SK-N-DZ (cell line): ENCODE measurements around the gene AIG1.
"Not testable (repeated sequence)": the region's sequence is repeated elsewhere in the genome, so short reads cannot be mapped to it uniquely, and the experiment has no call there.

Experiments used
- DNase-seq: peaks from one replicate; pipeline ENCODE4 v3.0.0-alpha.2; 2015; ENCODE audit warnings: low spot score

Gene AIG1

DNA sequence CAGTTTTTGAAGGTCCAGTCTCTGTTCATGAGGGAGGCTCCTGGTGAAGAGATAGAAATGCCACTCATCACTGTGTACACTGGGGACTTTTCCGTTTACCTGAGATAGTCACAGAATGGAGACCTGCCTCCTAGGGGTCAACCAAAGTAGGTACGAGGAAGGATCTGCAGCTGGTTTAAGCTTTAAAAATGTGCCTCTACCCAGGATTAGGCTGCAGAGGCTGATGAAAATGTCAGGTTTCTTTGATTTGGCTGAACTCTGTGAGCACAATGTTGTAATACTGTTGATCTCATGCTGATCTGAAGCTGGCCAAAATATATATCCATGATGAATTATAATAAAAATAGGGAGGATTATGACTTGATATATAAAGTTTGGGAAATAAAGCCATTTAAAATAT lies 207.1 kb downstream of the AIG1 start:
- DNase-seq = no peak

GRCh38 chr6:143268439-143268838 lies 207.8 kb downstream of the AIG1 start:
- DNase-seq = no peak

DNA sequence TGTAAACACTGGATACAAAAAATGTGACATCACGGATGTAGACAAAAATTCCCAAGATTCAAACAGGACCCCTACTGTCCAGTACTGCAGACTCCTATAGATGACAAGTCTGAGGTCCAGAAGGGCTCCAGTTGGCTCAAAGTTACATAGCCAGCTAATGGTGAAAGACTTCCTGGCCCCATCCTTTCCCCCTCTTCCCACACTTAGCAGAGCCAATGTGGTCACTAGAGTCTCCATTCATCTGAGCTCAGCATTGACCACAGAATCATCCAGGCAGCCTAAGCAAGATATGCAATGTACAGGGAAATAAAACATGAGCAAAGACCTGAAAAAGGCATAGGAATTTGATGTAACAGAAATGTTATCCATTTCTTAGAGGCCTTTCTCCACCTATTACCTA lies 209.3 kb downstream of the AIG1 start:
- DNase-seq = no peak

- DNase-seq = peak; percentile 87
Measured at GRCh38 chr6:143271024-143271423, 210.3 kb downstream of the AIG1 start.

DNA sequence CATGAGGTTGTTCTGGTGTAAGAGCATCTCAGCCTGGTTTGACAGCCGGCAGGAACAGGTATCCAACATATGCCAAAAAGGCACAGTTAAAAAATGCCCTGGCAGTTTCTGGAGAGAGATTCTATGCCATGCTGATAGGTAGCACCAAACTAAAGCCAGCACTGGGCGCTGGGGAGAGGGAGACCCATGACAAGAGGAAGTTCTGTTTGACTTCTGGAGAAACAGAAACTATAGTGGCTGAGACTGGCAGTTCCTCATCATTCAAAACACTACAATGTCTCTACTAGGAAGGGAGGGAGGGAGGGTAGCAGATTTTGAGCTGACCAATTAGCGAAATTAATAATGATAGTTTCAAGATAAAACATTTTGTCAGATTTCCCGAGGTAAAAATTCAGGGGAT lies 215.7 kb downstream of the AIG1 start:
- no peak for DNase-seq

DNA sequence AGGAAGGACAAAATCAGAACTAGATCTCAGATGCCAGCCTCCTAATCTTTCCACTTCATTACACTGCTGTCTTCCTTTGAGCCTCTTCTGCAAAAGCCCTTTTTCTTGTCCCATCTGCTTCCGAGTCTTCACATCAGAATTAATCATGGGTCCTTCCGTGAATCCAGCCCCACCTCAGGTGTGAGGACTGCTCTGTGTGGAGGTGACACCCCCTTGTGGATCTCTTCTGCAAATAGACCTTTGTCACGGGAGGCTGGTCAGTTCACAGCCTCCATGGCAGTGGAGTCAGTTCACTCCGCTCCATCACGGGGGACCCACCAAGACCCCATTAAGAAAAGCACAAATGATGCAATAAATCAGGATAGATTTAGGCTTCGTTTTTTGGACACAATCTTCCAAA lies 218.7 kb downstream of the AIG1 start:
- DNase-seq = peak; percentile 17

- no peak for DNase-seq
Measured at GRCh38 chr6:143283887-143284645, 223.4 kb downstream of the AIG1 start.

DNA sequence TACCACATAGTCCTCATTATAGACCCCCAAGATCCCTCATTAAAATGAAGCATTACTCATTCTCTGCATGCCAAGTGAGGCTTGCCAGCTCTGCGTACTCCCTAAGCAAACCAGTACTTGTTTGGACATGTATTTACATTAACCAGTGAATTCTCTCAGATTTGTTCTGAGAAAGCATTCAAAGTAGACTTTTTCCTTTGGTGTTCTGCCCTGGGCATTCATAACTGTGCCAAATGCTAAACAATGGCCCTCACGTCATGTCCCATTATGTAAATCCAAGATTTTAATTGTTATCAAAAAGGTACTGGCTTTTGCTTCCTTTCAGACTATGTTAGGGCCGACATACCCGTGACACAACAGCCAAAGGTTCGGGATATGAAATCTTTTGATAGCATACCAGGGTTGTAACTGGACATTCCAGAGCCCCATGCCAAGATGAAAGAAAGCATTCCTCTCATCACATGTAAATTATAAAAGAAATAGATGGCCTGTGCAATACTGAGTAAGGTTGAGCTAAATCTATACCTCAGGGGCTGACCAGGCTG lies 225.6 kb downstream of the AIG1 start:
- DNase-seq = no peak

GRCh38 chr6:143288923-143289322 lies 228.2 kb downstream of the AIG1 start:
- DNase-seq = no peak

DNA sequence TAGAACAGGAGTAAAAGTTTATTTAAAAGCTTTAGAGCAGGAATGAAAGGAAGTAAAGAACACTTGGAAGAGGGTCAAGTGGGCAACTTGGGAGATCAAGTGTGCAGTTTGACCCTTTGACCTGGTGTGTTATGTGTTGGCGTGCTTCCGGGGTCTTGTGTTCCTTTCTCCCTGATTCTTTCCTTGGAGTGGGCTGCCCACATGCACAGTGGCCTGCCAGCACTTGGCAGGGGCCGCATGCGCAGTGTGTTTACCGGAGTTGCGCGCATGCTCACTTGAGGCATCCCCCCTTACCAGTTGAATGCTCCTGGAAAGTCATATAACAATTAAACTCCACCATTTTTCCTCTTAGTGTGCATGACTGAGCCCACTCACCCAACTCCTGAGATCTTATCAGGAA lies 229.5 kb downstream of the AIG1 start:
- no peak for DNase-seq

DNA sequence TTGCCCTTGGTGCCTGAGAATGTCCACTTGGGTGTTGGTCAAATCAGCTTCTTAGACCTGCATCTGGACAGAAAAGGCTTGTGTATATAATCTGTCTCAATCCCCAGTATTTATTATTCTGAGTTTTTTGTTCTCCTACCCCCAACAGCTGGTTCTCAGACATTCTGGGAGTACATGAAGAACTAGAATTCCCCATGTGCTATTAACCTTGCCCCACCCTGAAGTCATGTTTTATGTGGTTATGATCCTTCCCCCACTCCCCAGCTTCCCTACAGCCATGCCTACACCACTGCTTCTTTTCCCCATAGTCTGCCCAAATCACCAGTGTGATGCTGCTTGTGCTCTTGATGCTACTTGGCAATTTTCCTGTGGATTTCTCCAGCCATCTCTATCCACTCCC lies 232.8 kb downstream of the AIG1 start:
- no peak for DNase-seq

GRCh38 chr6:143294265-143294860 lies 233.7 kb downstream of the AIG1 start:
- DNase-seq = no peak

DNA sequence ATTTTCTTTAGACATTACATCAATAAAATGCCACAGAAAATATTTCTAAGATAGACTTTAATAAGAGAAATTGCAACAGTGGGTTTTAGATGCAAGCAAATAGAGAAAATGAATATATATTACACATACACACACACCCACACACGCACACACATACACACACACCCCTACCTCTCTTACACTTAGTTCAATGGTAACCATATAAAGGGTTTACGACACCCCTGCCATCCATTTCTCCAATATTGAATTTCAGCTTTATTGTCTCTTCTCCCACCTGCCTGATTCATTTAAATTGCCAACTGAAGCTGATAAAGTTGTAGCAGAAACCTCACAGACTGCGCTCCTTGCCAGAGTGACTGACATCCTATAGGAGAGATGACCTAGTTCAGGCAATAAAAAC lies 235.2 kb downstream of the AIG1 start:
- no peak for DNase-seq

GRCh38 chr6:143298071-143298470 lies 237.4 kb downstream of the AIG1 start:
- DNase-seq = no peak

DNA sequence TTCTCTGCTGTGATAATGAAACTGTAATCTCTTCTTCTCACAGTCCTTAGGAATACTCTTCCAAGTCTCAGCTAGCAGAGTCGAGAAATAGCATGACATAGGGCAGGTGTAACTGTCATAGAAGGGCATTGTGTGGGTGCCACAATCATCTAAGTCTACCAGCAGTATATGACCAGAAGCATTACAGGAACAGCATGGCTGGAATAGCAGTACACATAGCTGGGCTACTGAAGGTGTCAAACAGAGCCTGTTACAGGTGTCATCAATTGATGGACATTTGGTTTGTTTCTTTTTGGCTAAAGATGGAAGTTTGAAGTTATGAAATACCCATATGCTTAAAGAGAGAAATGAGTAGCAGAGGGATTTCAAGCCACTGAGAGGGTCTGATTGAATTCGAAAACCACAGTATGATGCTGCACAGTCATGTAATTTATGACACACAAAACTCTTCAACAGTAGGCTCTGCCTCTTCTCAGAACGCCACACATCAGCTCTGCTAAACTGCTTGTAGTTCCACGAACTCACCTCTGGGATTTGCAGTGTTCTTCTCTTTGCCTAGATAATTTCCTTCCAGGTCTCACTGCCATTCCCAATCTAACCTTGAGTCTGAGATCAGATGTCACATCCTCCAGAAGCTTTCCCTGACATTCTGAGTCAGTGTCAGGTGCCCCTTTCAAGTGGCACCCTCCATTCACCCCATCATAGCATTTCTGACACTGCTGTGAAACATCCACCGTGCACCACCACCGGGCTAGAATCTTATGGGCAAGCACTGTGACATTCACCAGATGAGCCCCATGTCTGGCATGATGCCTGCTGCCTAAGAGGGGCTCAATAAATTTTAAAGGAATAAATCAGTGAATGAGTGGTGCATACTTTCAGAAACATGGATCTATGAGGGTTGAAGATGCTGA lies 238.8 kb downstream of the AIG1 start:
- no peak for DNase-seq

DNA sequence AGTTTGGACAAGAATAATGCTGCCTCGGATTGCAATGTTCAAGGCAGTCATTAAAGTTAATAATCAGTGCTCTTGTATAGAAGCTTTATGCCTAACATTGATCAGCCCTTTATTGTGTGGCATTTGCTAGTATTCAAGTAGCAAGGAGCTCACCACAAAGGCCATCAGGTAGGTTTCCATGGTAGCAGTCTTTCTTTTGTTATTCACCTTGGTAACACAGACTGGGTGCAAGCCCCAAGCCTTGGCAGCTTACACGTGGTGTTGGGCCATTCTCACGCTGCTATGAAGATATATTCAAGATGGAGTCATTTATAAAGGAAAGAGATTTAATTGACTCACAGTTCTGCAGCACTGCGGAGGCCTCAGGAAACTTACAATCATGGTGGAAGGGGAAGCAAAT lies 240.5 kb downstream of the AIG1 start:
- DNase-seq = no peak

GRCh38 chr6:143307760-143308159 lies 247.1 kb downstream of the AIG1 start:
- not testable (repeated sequence) for DNase-seq

DNA sequence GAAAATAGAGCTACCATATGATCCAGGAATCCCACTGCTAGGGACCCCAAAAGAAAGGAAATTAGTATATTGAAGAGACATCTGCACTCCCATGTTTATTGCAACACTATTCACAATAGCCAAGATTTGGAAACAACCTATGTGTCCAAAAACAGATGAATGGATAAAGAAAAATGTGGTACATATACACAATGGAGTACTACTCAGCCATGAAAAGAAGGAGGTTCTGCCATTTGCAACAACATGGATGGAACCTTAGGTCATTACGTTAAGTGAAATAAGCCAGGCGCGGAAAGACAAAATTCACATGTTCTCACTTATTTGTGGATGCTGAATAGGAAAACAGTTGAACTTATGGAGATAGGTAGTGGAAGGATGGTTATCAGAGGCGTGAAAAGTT lies 252.5 kb downstream of the AIG1 start:
- DNase-seq = no peak

GRCh38 chr6:143321491-143322086 lies 260.9 kb downstream of the AIG1 start:
- no peak for DNase-seq

GRCh38 chr6:143322386-143322785 lies 261.7 kb downstream of the AIG1 start:
- DNase-seq = no peak

DNA sequence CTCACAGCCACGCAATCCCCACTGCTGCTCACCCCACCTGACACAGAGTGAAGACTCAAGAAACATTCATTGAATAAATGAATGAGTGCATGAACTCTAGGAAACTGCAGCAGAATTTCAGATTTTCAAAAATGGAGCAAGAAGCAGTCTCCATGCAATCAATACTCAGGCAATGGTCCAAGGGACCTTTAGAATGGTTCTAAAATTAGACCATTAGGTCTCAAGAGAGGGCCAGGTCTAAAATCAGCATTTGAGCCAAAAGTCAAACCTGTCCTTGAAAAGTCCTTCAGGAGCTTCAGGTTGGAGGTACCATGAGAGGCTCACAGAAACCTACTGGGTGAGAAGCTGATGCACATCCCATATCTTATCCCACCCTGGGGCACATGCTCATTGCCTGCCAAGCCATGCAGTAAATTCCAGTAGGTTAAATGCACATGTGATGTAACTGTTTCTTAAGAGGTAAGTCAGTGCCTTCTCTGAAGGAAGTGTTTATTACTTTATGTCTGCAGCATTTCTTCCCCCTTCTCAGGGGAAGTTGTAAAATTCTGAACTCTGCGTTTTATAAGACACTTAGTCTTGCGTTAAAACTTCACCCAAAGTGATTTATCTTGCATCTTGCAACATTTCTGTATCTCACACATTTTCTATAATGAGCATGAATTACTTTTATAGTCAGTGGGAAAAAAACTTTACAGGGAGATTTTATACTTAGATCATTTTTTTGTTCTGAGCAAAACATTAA lies 263.2 kb downstream of the AIG1 start:
- DNase-seq = no peak
